KMS-11 (cell line): Measurements from ENCODE around the gene CACNB2.

Experiments used
- H2AFZ ChIP-seq: fragments of 200-600 bp; sonication (generic); 2 replicates; pipeline ENCODE4 v1.6.1; 2016; ENCODE audit warnings: antibody characterized with exemption, mixed run types, low read depth
- H3K27ac ChIP-seq: fragments of 200-600 bp; sonication (generic); 2 replicates; pipeline ENCODE4 v1.6.1; 2016; ENCODE audit warnings: mild to moderate bottlenecking, mixed run types
- H3K27me3 ChIP-seq: fragments of 200-600 bp; sonication (generic); 2 replicates; pipeline ENCODE4 v1.6.1; 2017; ENCODE audit warnings: mild to moderate bottlenecking, low read depth, mixed run types, moderate library complexity; ENCODE audit not compliant: insufficient read depth
- H3K36me3 ChIP-seq: fragments of 200-600 bp; sonication (generic); 2 replicates; pipeline ENCODE4 v1.6.1; 2017; ENCODE audit warnings: mild to moderate bottlenecking, mixed run types; ENCODE audit not compliant: insufficient read depth
- H3K4me1 ChIP-seq: fragments of 200-600 bp; sonication (generic); 2 replicates; pipeline ENCODE4 v1.6.1; 2016; ENCODE audit warnings: mild to moderate bottlenecking, low read depth, mixed run types; ENCODE audit not compliant: poor library complexity, severe bottlenecking
- H3K4me2 ChIP-seq: fragments of 200-600 bp; sonication (generic); 2 replicates; pipeline ENCODE4 v1.7.0; 2016; ENCODE audit warnings: mild to moderate bottlenecking, mixed run types
- H3K4me3 ChIP-seq: fragments of 200-600 bp; sonication (generic); IDR thresholded peaks from 2 replicates; pipeline ENCODE4 v1.6.1; 2017; ENCODE audit warnings: low read depth, low read length, mixed read lengths; ENCODE audit not compliant: insufficient read depth
- H3K79me2 ChIP-seq: fragments of 200-600 bp; sonication (generic); 2 replicates; pipeline ENCODE4 v1.6.1; 2016; ENCODE audit warnings: low read depth, mixed run types; ENCODE audit not compliant: insufficient read depth
- H3K9ac ChIP-seq: fragments of 200-600 bp; sonication (generic); 2 replicates; pipeline ENCODE4 v1.6.1; 2016; ENCODE audit warnings: mild to moderate bottlenecking, mixed run types
- H4K20me1 ChIP-seq: fragments of 200-600 bp; sonication (generic); 2 replicates; pipeline ENCODE4 v1.6.1; 2016; ENCODE audit warnings: mild to moderate bottlenecking, mixed run types; ENCODE audit not compliant: insufficient read depth
- CTCF ChIP-seq: fragments of 200-600 bp; sonication (generic); conservative IDR thresholded peaks from 2 replicates; pipeline ENCODE4 v1.6.1; 2017; ENCODE audit warnings: low read depth, mild to moderate bottlenecking, antibody characterized with exemption, low read length, moderate library complexity, mixed read lengths

CACNB2 gene

GRCh38 chr10:18144396-18144795 is 4.2 kb downstream of the CACNB2 start:
- Histone ChIP-seq H3K27me3 (no peaks in the 10 kb centered on the region), H3K4me3 (no peak overlapping the region), H2AFZ (no peak overlapping the region), H3K36me3 (no peaks in the 10 kb centered on the region), H3K4me2 (no peak overlapping the region), H4K20me1 (no peaks in the 10 kb centered on the region), H3K27ac (no peak overlapping the region), H3K79me2 (no peaks in the 10 kb centered on the region), H3K9ac (no peak overlapping the region), H3K4me1 (no peaks in the 10 kb centered on the region)
- no peak for TF ChIP-seq CTCF

- H3K4me2 ChIP-seq: no peak overlapping the region
- H2AFZ ChIP-seq: no peak overlapping the region
Observed at GRCh38 chr10:18144928-18145327, 4.7 kb downstream of the CACNB2 start.

GRCh38 chr10:18145652-18146051 is 5.4 kb downstream of the CACNB2 start:
- Histone ChIP-seq H4K20me1 (no peaks in the 10 kb centered on the region), H2AFZ (no peak overlapping the region), H3K79me2 (no peaks in the 10 kb centered on the region), H3K4me3 (no peak overlapping the region), H3K36me3 (no peaks in the 10 kb centered on the region), H3K27ac (no peak overlapping the region), H3K9ac (no peak overlapping the region), H3K4me1 (no peaks in the 10 kb centered on the region), H3K4me2 (no peak overlapping the region), H3K27me3 (no peaks in the 10 kb centered on the region)
- no peak for TF ChIP-seq CTCF

More at GRCh38 chr10:18144928-18145327, 4.7 kb downstream of the CACNB2 start:
- Histone ChIP-seq H4K20me1 (no peaks in the 10 kb centered on the region), H3K4me1 (no peaks in the 10 kb centered on the region), H3K27ac (no peak overlapping the region), H3K9ac (no peak overlapping the region), H3K4me3 (no peak overlapping the region), H3K79me2 (no peaks in the 10 kb centered on the region), H3K36me3 (no peaks in the 10 kb centered on the region), H3K27me3 (no peaks in the 10 kb centered on the region)
- TF ChIP-seq CTCF: no peak

- H3K27me3 ChIP-seq: no peaks in the 10 kb centered on the region
- no peaks in the 10 kb centered on the region for H3K4me1 ChIP-seq
- no peak overlapping the region for H3K4me2 ChIP-seq
- no peak overlapping the region for H2AFZ ChIP-seq
- H3K79me2 ChIP-seq: no peaks in the 10 kb centered on the region
- H3K9ac ChIP-seq: no peak overlapping the region
- TF ChIP-seq CTCF: no peak
- H3K27ac ChIP-seq: no peak overlapping the region
- H4K20me1 ChIP-seq: no peaks in the 10 kb centered on the region
- H3K36me3 ChIP-seq: no peaks in the 10 kb centered on the region
- no peak overlapping the region for H3K4me3 ChIP-seq
Observed at GRCh38 chr10:18149196-18149800, 9.1 kb downstream of the CACNB2 start.
